WTC11 (cell line): Measurements from ENCODE around the gene CISD3.

ENCODE experiments used
- ATF3 ChIP-seq: sonication (generic); formaldehyde crosslinking; conservative IDR thresholded peaks from 2 replicates; pipeline ENCODE4 v1.8.1; 2022; ENCODE audit warnings: mild to moderate bottlenecking, missing genetic modification reagents
- ATF6 ChIP-seq: sonication (generic); formaldehyde crosslinking; IDR thresholded peaks from 2 replicates; pipeline ENCODE4 v1.8.1; 2023; ENCODE audit warnings: mild to moderate bottlenecking, missing genetic modification reagents
- CTCF ChIP-seq: fragments of 200-600 bp; IDR thresholded peaks from 2 replicates; pipeline ENCODE4 v1.8.0; 2022; ENCODE audit warnings: antibody characterized with exemption
- E2F1 ChIP-seq: sonication (generic); formaldehyde crosslinking; IDR thresholded peaks from 2 replicates; pipeline ENCODE4 v1.8.0; 2022; ENCODE audit warnings: mild to moderate bottlenecking, missing genetic modification reagents
- FOXP4 ChIP-seq: sonication (generic); formaldehyde crosslinking; IDR thresholded peaks from 2 replicates; pipeline ENCODE4 v1.8.0; 2022; ENCODE audit warnings: mild to moderate bottlenecking, missing genetic modification reagents
- HMGXB4 ChIP-seq: sonication (generic); formaldehyde crosslinking; IDR thresholded peaks from 2 replicates; pipeline ENCODE4 v1.8.1; 2023; ENCODE audit warnings: mild to moderate bottlenecking, moderate library complexity, missing genetic modification reagents
- NR2C2 ChIP-seq: sonication (generic); formaldehyde crosslinking; IDR thresholded peaks from 2 replicates; pipeline ENCODE4 v1.8.0; 2022; ENCODE audit warnings: mild to moderate bottlenecking, missing genetic modification reagents
- PRDM15 ChIP-seq: sonication (generic); formaldehyde crosslinking; IDR thresholded peaks from 2 replicates; pipeline ENCODE4 v1.8.0; 2022; ENCODE audit warnings: missing genetic modification reagents
- RORB ChIP-seq: fragments of 250-450 bp; sonication (Bioruptor Pico); IDR thresholded peaks from 2 replicates; pipeline ENCODE4 v1.9.0; 2021; ENCODE audit warnings: mild to moderate bottlenecking
- TCF7 ChIP-seq: sonication (generic); formaldehyde crosslinking; IDR thresholded peaks from 2 replicates; pipeline ENCODE4 v1.8.0; 2022; ENCODE audit warnings: mild to moderate bottlenecking, low read depth, missing genetic modification reagents, moderate library complexity
- USF2 ChIP-seq: sonication (generic); formaldehyde crosslinking; IDR thresholded peaks from 2 replicates; pipeline ENCODE4 v1.8.1; 2023; ENCODE audit warnings: mild to moderate bottlenecking, missing genetic modification reagents, moderate library complexity
- ZNF423 ChIP-seq: fragments of 250-450 bp; sonication (Bioruptor Pico); IDR thresholded peaks from 2 replicates; pipeline ENCODE4 v2.1.2; 2022; ENCODE audit warnings: mild to moderate bottlenecking, moderate library complexity
- ZNF512 ChIP-seq: sonication (generic); formaldehyde crosslinking; IDR thresholded peaks from 2 replicates; pipeline ENCODE4 v1.8.1; 2022; ENCODE audit warnings: missing genetic modification reagents, borderline replicate concordance

GRCh38 chr17:38705803-38706504 is 24.2 kb upstream of the CISD3 start:
- TF ChIP-seq CTCF: no peak
- no peak for TF ChIP-seq RORB (CRISPR knock-in tag)
- TF ChIP-seq ATF3 (CRISPR knock-in tag): no peak
- TF ChIP-seq NR2C2 (CRISPR knock-in tag): no peak
- TF ChIP-seq ATF6 (CRISPR knock-in tag): no peak
- no peak for TF ChIP-seq TCF7 (CRISPR knock-in tag)
- 0 out of 2 replicates have a peak, but pooled peaks have one; percentile 9 for TF ChIP-seq ZNF423 (CRISPR knock-in tag)
- TF ChIP-seq FOXP4 (CRISPR knock-in tag): no peak
- TF ChIP-seq E2F1 (CRISPR knock-in tag): no peak
- TF ChIP-seq USF2: no peak
- peak; percentile 40; the same call in 1 of the 2 replicates for TF ChIP-seq HMGXB4 (CRISPR knock-in tag)
- no peak for TF ChIP-seq PRDM15 (CRISPR knock-in tag)
- no peak for TF ChIP-seq ZNF512
